Activated naive CD8-positive, alpha-beta T cell treated with anti-CD3 and anti-CD28 coated beads, Interleukin-2, amount 50 U/mL, for 24 hours (primary cell): ENCODE data around the gene FFAR4.

ENCODE experiments used
- ATAC-seq: fragments of 150-1000 bp; cut with Tn5 transposase; one replicate; pipeline ENCODE4 v1.10.0; 2021
- DNase-seq: peaks from one replicate; pipeline ENCODE4 v3.0.0; 2021
- H3K27ac Mint-ChIP-seq: one replicate; pipeline ENCODE4 v1.8.0; 2021; ENCODE audit warnings: mild to moderate bottlenecking, mixed read lengths
- H3K27me3 Mint-ChIP-seq: one replicate; pipeline ENCODE4 v1.8.0; 2021; ENCODE audit warnings: mixed read lengths
- H3K36me3 Mint-ChIP-seq: one replicate; pipeline ENCODE4 v1.8.0; 2021; ENCODE audit warnings: low read depth, mixed read lengths
- H3K4me1 Mint-ChIP-seq: one replicate; pipeline ENCODE4 v1.8.0; 2021; ENCODE audit warnings: mixed read lengths
- H3K4me3 Mint-ChIP-seq: one replicate; pipeline ENCODE4 v1.8.0; 2021; ENCODE audit warnings: mild to moderate bottlenecking, moderate library complexity, mixed read lengths
- H3K9me3 Mint-ChIP-seq: one replicate; pipeline ENCODE4 v1.8.0; 2021; ENCODE audit warnings: mixed read lengths

FFAR4 gene

DNA sequence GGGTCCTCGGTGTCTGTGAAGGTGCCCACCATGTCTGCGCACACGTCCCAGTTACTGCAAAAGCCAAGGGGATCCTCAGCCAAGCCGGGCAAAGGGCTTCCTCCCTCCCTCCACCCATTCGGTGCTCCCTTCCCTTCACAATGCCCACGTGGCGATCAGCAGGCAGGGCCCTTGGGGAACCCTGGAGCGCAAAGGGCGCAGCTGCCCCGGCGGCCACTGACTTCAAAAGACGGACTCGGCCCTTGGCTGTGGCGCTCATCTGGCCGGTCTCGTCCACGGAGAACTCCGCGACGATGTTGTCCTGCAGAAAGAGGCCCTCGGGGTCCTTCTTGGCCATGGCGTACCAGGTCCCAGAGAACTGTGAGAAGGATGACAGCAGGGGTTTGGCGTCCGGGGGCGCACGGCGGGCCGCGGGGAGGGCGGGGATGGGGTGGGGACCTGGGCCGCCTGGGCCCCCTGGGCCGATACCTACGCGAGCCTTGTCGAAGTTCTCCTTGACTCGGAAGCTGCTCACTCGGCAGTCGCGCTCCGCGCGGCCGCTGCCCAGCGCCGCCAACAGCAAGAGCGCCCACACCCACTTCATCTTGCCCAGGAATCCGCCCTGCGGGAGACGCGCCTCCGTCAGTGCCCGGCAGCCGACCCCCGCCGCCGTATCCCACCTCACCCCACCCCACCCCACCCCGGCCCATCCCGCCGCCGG, 34.1 kb downstream of the FFAR4 start:
- H3K4me1 Mint-ChIP-seq, result no peaks in the 10 kb centered on the region
- ATAC-seq (no peak), DNase-seq (no peak)
- H3K27me3 Mint-ChIP-seq, result peaks cover 40% of the 10 kb centered on the region
- H3K9me3 Mint-ChIP-seq, result no peaks in the 10 kb centered on the region
- no peak overlapping the region for H3K27ac Mint-ChIP-seq
- no peaks in the 10 kb centered on the region for H3K36me3 Mint-ChIP-seq
- H3K4me3 Mint-ChIP-seq, result no peak overlapping the region

DNA sequence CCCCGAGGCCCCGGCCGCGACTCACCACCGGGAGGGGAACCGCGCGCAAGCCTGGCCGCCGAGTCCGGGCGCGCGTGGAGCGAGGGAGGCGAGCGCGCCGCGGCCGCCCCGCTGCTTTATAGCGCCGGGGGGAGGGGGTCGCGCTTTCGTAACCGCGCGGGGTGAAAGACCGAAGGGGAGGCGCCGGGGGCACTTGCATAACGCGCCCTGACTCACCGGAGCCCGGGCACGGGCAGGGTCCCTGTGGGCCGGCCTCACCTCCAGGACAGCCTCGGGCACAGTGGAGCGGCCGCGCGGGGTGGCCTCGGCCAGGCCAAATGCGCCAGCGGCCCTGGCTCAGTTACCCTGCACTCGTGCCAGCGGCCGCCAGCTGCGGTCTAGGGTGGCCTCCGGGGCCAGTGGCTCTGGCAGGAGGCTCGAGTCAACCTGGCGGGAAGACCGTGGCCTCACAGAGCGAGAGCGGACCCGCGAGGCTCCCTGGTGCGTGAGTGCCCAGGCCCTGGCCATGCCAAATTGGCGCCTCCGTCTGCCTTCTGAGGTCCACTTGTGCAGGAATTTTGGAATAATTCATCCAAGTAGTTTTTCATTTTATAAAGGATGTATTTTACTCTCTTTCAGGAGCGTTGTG, 34.8 kb downstream of the FFAR4 start, which contains the start of gene RBP4:
Gene RBP4, minus strand, starts transcription at position 90 of the 628 bp plus-strand sequence. CDS start 207 bp downstream, outside the sequence.
- Mint-ChIP-seq H3K36me3 (no peaks in the 10 kb centered on the region), H3K4me1 (no peaks in the 10 kb centered on the region), H3K4me3 (no peak within 1 kb of the TSS), H3K27me3 (peaks cover 46% of the 10 kb centered on the region), H3K27ac (no peak within 1 kb of the TSS), H3K9me3 (no peaks in the 10 kb centered on the region)
- no peak for DNase-seq
- ATAC-seq, result peak; percentile 36

DNA sequence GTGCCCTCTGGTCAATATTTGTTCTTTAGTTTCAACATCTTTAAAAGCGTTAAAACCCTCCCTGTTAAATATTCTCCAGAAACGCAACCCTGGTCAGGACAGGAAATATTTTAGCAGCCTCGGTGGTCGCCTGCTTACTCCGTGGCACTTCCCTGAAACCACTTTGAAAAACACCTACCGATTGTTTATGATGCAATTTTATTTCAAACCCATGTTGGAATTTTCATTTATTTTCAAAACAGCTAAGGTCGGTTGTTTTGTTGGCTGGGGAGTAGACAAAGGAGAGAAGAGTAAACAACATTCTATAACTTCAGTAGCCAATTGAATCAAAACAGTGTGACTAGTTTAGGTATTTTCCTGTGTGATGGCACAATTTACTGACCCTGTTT, 35.3 kb downstream of the FFAR4 start:
- no peak for ATAC-seq
- no peaks in the 10 kb centered on the region for H3K4me1 Mint-ChIP-seq
- peaks cover 46% of the 10 kb centered on the region for H3K27me3 Mint-ChIP-seq
- H3K9me3 Mint-ChIP-seq, result no peaks in the 10 kb centered on the region
- H3K27ac Mint-ChIP-seq, result no peak overlapping the region
- no peak overlapping the region for H3K4me3 Mint-ChIP-seq
- H3K36me3 Mint-ChIP-seq, result no peaks in the 10 kb centered on the region
- no peak for DNase-seq

DNA sequence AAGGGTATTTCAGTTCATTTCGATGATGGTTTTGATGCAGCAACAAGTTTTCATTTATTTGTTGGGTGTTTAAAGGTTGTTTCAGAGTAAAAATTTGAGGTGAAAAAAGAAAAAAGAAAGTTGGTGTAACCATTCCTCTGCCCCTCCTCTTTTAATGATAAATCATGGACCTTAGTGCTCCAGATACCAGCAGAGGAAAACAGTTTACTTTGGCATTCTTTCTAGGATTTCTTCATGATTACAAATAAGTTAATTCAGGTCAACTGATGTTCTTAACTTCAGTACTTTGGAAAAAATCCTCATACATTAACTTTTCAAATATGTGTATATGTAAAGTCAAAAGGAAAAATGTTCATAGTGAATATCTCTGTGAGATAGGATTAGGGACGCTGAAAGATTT, 36.6 kb downstream of the FFAR4 start:
- H3K36me3 Mint-ChIP-seq, result no peaks in the 10 kb centered on the region
- no peaks in the 10 kb centered on the region for H3K4me1 Mint-ChIP-seq
- ATAC-seq (no peak), DNase-seq (no peak)
- H3K4me3 Mint-ChIP-seq, result no peak overlapping the region
- H3K9me3 Mint-ChIP-seq, result peaks cover 8% of the 10 kb centered on the region
- H3K27ac Mint-ChIP-seq, result no peak overlapping the region
- peaks cover 47% of the 10 kb centered on the region for H3K27me3 Mint-ChIP-seq

DNA sequence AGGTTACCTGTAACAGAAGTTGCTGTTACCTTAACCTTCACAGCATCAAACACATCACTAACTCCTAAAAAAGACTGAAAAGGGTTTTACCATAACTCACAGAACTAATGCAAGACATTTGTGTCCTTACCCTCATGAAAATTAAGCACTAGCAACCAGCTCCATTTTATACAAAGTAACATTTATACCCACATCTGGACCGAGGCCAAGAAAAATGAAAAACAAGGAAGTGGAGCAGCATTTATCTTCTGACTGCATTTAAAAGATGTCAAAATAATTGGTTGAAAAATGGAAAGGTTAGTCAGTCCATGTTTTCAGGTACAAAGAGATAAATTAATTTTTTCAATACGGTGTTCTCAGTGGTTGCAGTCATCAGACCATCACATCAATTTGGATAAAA, 37.7 kb downstream of the FFAR4 start:
- ATAC-seq (no peak), DNase-seq (no peak)
- no peak overlapping the region for H3K27ac Mint-ChIP-seq
- H3K9me3 Mint-ChIP-seq, result peaks cover 8% of the 10 kb centered on the region
- H3K4me1 Mint-ChIP-seq, result no peaks in the 10 kb centered on the region
- peaks cover 50% of the 10 kb centered on the region for H3K27me3 Mint-ChIP-seq
- H3K4me3 Mint-ChIP-seq, result no peak overlapping the region
- H3K36me3 Mint-ChIP-seq, result no peaks in the 10 kb centered on the region

DNA sequence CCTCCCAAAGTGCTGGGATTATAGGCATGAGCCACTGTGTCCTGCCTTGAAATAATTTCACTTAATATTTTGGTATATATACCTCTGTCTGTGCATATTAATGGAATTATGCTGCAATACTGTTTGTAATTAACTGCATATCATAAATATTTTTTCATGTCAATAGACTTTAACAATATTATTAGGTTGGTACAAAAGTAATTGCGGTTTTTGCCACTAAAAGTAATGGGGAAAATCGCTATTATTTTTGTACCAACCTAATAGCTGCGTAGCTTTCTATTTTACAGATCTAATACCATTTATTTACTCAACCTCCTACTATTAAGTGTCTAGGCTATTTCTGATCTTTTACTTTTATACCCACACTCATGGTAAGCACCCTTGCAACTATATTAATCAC, 42.0 kb downstream of the FFAR4 start:
- peaks cover 8% of the 10 kb centered on the region for H3K9me3 Mint-ChIP-seq
- no peaks in the 10 kb centered on the region for H3K36me3 Mint-ChIP-seq
- no peak for DNase-seq
- H3K27me3 Mint-ChIP-seq, result peaks cover 22% of the 10 kb centered on the region
- no peaks in the 10 kb centered on the region for H3K4me1 Mint-ChIP-seq
- no peak overlapping the region for H3K4me3 Mint-ChIP-seq
- H3K27ac Mint-ChIP-seq, result no peak overlapping the region
- ATAC-seq, result no peak

DNA sequence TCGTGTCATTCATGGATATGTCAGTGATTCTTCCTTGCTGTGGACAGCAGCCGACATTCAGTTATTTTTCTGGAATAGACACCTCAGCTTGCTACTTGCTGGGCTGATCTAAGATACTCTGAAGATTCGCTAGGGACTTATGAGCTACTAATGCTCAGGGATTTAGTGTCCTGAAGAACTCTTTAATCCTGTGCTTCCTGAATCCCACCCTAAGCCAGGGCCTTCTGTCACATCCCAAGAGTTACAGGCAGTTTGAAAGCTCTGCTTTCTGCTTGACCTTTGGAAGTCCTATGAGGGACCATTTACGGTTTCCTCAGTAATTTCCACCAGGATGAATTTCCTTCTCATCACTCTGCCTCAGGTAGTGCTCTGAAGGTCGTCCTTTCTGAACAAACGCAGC, 45.8 kb downstream of the FFAR4 start, which contains the start of gene PDE6C:
Gene PDE6C, plus strand, starts transcription at position 227 of the 400 bp plus-strand sequence. CDS start 189 bp downstream, outside the sequence.
- Mint-ChIP-seq H3K27ac (no peak within 1 kb of the TSS), H3K27me3 (peaks cover 8% of the 10 kb centered on the region), H3K4me1 (no peaks in the 10 kb centered on the region)

DNA sequence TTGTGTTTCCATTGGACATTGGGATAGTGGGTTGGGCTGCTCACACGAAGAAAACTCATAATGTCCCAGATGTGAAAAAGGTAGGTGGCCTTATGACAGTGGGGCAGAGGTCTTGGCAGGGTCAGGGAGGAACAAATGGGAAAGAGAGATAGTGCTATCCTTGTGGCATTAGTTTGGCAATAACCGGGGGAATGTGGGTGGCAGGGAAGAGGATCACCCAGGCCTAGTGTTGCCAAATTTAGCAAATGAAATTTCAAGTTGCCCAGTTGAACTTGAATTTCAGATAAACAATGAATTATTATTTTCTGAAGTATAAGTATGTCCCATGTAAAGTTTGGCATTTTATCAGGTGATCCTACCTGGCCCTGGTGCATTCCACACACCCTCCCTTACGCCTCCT, 46.7 kb downstream of the FFAR4 start:
- H3K4me1 Mint-ChIP-seq, result no peaks in the 10 kb centered on the region
- no peak overlapping the region for H3K27ac Mint-ChIP-seq
- no peak for ATAC-seq
- H3K27me3 Mint-ChIP-seq, result peaks cover 7% of the 10 kb centered on the region
- H3K9me3 Mint-ChIP-seq, result no peaks in the 10 kb centered on the region
- no peak overlapping the region for H3K4me3 Mint-ChIP-seq
- DNase-seq, result no peak
- H3K36me3 Mint-ChIP-seq, result no peaks in the 10 kb centered on the region

More for the DNA sequence above, 45.8 kb downstream of the FFAR4 start, which contains the start of gene PDE6C:
- Mint-ChIP-seq H3K36me3 (no peaks in the 10 kb centered on the region), H3K4me3 (no peak within 1 kb of the TSS), H3K9me3 (peaks cover 5% of the 10 kb centered on the region)
- DNase-seq (no peak), ATAC-seq (no peak)

DNA sequence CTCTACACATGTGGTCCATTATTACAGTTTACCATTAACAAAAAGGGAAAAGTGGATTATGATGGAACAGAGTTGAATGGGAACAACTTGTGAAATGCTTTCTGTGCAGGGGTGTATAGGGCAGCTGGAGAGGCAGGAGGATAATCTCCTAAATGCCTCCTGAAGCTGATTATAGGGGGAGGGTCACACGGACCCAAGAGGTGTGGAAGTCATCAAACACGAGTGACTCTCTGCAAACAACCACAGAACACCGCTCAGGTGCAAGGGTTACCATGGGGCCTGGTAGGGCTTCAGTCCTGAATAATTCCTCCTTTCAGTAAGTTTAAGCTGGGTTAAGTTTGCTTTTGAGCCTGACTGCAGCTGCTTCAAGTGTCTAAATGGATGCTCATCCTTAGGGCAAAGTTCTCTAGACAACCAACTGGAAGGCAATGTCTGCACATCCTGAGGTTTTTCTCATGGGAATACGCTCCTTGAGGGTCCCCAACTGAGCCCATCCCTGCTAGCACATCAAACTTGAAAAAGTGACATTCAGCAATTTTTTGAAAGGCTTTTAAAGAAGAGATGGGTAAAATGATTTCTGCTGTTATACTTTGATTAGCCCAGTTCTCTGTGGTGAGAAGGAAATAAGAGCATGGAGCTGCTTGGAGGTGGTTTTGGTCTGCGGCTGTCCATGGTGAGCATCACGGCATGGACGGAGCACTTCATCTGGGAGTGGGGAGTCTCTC, 47.8 kb downstream of the FFAR4 start:
- Mint-ChIP-seq H3K27me3 (peaks cover 4% of the 10 kb centered on the region), H3K9me3 (no peaks in the 10 kb centered on the region), H3K36me3 (no peaks in the 10 kb centered on the region), H3K4me1 (no peaks in the 10 kb centered on the region), H3K27ac (no peak overlapping the region), H3K4me3 (no peak overlapping the region)
- ATAC-seq, result no peak
- DNase-seq, result no peak

DNA sequence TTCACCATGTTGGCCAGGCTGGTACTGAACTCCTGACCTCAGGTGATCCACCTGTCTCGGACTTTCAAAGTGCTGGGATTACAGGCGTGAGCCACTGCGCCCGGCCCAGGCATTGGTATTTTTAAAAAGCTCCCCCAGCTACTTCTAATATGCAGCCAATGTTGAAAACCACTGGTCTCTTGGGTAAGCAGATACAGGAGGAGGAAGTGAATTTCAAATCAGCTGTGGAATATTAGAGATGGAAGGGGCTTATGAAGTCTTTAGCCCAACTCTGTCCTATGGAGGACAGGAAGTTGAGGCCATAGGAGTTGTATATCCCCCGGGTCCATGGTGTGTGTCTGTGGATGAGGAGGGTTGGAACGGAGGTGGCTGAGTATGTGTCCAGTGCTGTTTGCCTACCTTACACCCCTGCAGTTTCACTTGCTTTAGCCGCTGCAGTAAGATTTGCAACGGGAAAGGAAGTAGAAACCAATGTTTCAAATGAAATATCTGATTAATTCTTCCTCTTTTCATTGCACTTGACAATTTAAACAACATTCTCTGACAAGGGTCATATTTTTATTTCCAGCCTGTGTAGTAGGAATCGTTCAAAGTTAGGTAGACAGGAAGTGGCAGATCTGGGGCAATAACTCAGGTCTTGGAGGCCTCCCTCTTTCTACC, 49.2 kb downstream of the FFAR4 start:
- ATAC-seq, result no peak
- no peak overlapping the region for H3K27ac Mint-ChIP-seq
- H3K27me3 Mint-ChIP-seq, result peaks cover 3% of the 10 kb centered on the region

DNA sequence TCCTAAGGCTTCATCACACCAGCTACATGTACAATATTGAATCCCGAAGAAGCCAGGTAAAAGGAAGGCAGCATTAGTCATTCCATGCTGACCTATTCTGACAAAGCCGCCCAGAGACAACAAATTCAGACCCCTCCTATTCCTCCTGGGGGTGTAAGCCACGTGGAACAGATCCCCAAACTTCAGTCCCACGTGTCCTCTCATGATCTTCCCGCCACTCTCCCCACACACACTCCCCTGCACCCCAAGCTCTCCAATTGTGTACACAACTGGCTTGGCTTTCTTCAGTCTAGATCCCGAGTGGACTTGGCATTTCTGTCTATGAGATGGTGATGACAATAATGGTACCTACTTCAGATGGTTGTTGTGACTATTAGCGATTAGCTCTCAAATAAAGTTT, 54.5 kb downstream of the FFAR4 start:
- no peak for ATAC-seq
- no peak overlapping the region for H3K4me3 Mint-ChIP-seq
- no peaks in the 10 kb centered on the region for H3K4me1 Mint-ChIP-seq
- H3K9me3 Mint-ChIP-seq, result no peaks in the 10 kb centered on the region
- no peak for DNase-seq
- no peaks in the 10 kb centered on the region for H3K27me3 Mint-ChIP-seq
- H3K36me3 Mint-ChIP-seq, result no peaks in the 10 kb centered on the region
- H3K27ac Mint-ChIP-seq, result no peak overlapping the region

More for the DNA sequence above, 49.2 kb downstream of the FFAR4 start:
- no peaks in the 10 kb centered on the region for H3K9me3 Mint-ChIP-seq
- no peaks in the 10 kb centered on the region for H3K4me1 Mint-ChIP-seq
- DNase-seq, result no peak
- no peaks in the 10 kb centered on the region for H3K36me3 Mint-ChIP-seq
- H3K4me3 Mint-ChIP-seq, result no peak overlapping the region

DNA sequence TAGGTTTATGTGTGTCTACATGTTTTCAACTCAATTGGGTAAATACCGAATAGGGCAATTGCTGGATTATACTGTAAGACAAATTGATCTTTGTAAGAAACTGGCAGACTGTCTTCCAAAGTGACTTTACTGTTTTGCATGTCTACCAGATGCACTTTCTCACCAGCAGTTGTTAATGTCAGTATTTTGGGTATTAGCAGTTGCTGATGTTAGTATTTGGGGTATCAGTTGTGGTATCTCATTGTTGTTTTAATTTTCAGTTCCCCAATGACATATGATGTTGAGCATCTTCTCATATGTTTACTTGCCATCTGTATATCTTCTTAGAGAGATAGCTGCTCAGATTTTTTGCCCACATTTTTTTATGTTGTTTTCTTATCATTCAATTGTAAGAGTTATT, 56.5 kb downstream of the FFAR4 start:
- no peaks in the 10 kb centered on the region for H3K36me3 Mint-ChIP-seq
- H3K4me1 Mint-ChIP-seq, result no peaks in the 10 kb centered on the region
- DNase-seq, result no peak
- H3K27me3 Mint-ChIP-seq, result no peaks in the 10 kb centered on the region
- no peak overlapping the region for H3K27ac Mint-ChIP-seq
- ATAC-seq, result no peak
- no peak overlapping the region for H3K4me3 Mint-ChIP-seq
- no peaks in the 10 kb centered on the region for H3K9me3 Mint-ChIP-seq

DNA sequence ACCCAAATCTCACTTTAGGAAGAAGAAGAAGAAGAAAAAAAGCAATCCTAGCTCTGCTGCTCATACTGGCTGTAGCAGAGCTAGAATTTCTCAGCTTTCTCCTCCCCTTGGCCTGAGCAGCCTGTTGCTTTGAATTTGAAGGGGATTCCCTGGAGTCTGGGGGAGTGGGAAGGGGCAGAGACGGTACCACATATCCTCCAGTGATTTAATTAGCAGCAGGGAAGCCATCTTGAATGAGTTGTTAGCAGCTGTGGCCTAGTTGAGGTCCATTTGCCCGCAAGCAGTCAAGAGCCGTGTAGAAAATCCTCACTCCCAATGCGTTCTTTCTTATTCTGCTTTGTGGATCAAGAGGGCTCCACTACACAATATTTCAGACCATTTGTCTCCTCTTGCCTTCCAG, 62.4 kb downstream of the FFAR4 start:
- Mint-ChIP-seq H3K4me1 (no peaks in the 10 kb centered on the region), H3K27me3 (peaks cover 6% of the 10 kb centered on the region), H3K9me3 (no peaks in the 10 kb centered on the region), H3K36me3 (no peaks in the 10 kb centered on the region), H3K27ac (no peak overlapping the region), H3K4me3 (no peak overlapping the region)
- no peak for DNase-seq
- no peak for ATAC-seq

DNA sequence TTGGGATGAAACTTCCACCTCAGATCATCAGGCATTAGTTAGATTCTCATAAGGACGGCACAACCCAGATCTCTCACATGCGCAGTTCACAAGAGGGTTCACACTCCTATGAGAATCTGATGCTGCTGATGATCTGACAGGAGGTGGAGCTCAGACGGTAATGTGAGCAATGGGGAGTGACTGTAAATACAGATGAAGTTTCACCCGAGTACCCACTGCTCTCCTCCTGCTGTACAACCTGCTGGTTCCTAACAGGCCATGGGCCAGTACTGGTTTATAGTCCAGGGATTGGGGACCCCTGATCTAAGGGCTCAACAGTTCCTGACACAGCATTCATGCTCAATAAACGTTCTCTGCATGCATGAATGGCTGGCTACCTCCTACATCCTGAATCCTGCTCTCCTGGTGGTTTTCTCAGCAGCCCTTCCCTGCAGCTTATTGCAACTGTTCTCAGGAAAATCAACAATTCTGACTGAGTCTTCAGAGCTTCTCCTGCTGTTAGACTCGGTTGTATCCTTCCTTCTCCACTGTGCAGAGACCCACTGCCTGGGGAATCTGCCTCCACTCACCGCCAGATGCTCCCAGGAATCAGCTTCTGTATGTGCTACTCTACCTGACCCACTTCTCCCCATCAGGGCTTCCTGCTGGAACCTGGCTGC, 63.3 kb downstream of the FFAR4 start:
- no peak overlapping the region for H3K4me3 Mint-ChIP-seq
- peaks cover 6% of the 10 kb centered on the region for H3K27me3 Mint-ChIP-seq
- no peaks in the 10 kb centered on the region for H3K36me3 Mint-ChIP-seq
- no peak for DNase-seq
- H3K27ac Mint-ChIP-seq, result no peak overlapping the region
- no peaks in the 10 kb centered on the region for H3K9me3 Mint-ChIP-seq
- ATAC-seq, result no peak
- no peaks in the 10 kb centered on the region for H3K4me1 Mint-ChIP-seq
